Peyer's patch (tissue), 4 donors: ENCODE measurements around the gene ZC3H12D. TPM values are rescaled to one million over a fixed set of nuclear protein-coding genes. Genes with fewer than 3 reads are reported as not detected.

Source experiments
- DNase-seq, 3 donors: peaks; one replicate each; pipeline ENCODE4 v3.0.0-alpha.2; 2017 to 2019
- H3K27ac ChIP-seq, 4 donors: fragments of 200-600 bp; sonication (generic); one replicate each; pipeline ENCODE4 v1.5.1; 2016 to 2019
- H3K27me3 ChIP-seq, 2 donors: fragments of 200-600 bp; sonication (generic); one replicate each; pipeline ENCODE4 v1.5.1; 2019
- H3K36me3 ChIP-seq, 3 donors: fragments of 200-600 bp; sonication (generic); one replicate each; pipeline ENCODE4 v1.5.1; 2016 to 2019
- H3K4me1 ChIP-seq, 4 donors: fragments of 200-600 bp; sonication (generic); one replicate each; pipeline ENCODE4 v1.5.1; 2016 to 2019
- H3K4me3 ChIP-seq, 4 donors: fragments of 200-600 bp; sonication (generic); 1 replicate in 3 of 4; 2 replicates in 1 of 4; pipeline ENCODE4 v1.5.1; 2016 to 2019; ENCODE audit warnings: mild to moderate bottlenecking in 1 of 4
- H3K9me3 ChIP-seq, 4 donors: fragments of 200-600 bp; sonication (generic); one replicate each; pipeline ENCODE4 v1.5.1; 2016 to 2019; ENCODE audit warnings: mild to moderate bottlenecking in 1 of 4
- CTCF ChIP-seq, 6 experiments: fragments of 450-650 bp in 4 of 6; fragments of 200-600 bp in 2 of 6; sonication (generic) in 1 of 6; IDR thresholded peaks; one replicate each; pipeline ENCODE4 v1.5.1; 2017 to 2019; ENCODE audit warnings: antibody characterized with exemption in 6 of 6, mild to moderate bottlenecking in 3 of 6, moderate library complexity in 1 of 6
- POLR2A ChIP-seq, 2 donors: fragments of 450-650 bp; IDR thresholded peaks; one replicate each; pipeline ENCODE4 v1.5.1; 2017; ENCODE audit warnings: antibody characterized with exemption in 2 of 2, mild to moderate bottlenecking in 2 of 2, moderate library complexity in 2 of 2
- total RNA-seq, 4 donors: library from RNA; depleted of rRNA; stranded (reverse); fragments of >200 nt; gene quantifications; one replicate each; pipeline ENCODE4 v1.1.0, GENCODE V29; 2016

Gene ZC3H12D
- total RNA-seq, 4 donors from 2014 or later = 7.8 to 32.2 (median 18.5) TPM

GRCh38 chr6:149455031-149455732 is 29.6 kb downstream of the ZC3H12D start:
- no peak overlapping the region for H3K4me3 ChIP-seq
- DNase-seq = no peak
- H3K36me3 ChIP-seq = peaks cover 0 to 11% (median 0%) of the 10 kb centered on the region in 3 donors
- H3K27me3 ChIP-seq = no peaks in the 10 kb centered on the region
- peak overlapping the region in 3 of 4 donors; percentile 40 to 71 (median 47) for H3K27ac ChIP-seq
- no peak for TF ChIP-seq CTCF (IDR thresholded peaks at IDR 0.05)
- TF ChIP-seq POLR2A (IDR thresholded peaks at IDR 0.05) = no peak
- H3K9me3 ChIP-seq = no peaks in the 10 kb centered on the region
- H3K4me1 ChIP-seq = peaks cover 0 to 50% (median 8%) of the 10 kb centered on the region in 4 donors

- H3K4me3 ChIP-seq = no peak overlapping the region
Observed at GRCh38 chr6:149454346-149454848, 30.4 kb downstream of the ZC3H12D start.

GRCh38 chr6:149453597-149454345 is 31.0 kb downstream of the ZC3H12D start:
- DNase-seq = peak in 1 of 3 donors; percentile 37
- H3K9me3 ChIP-seq = no peaks in the 10 kb centered on the region
- TF ChIP-seq CTCF (IDR thresholded peaks at IDR 0.05) (no peak), POLR2A (IDR thresholded peaks at IDR 0.05) (no peak)
- H3K27me3 ChIP-seq = no peaks in the 10 kb centered on the region
- H3K27ac ChIP-seq = peak overlapping the region; percentile 5 to 71 (median 44)
- no peak overlapping the region for H3K4me3 ChIP-seq
- peaks cover 0 to 52% (median 8%) of the 10 kb centered on the region in 4 donors for H3K4me1 ChIP-seq
- no peaks in the 10 kb centered on the region for H3K36me3 ChIP-seq

More at GRCh38 chr6:149454346-149454848, 30.4 kb downstream of the ZC3H12D start:
- H3K27me3 ChIP-seq = no peaks in the 10 kb centered on the region
- no peak for TF ChIP-seq POLR2A (IDR thresholded peaks at IDR 0.05)
- TF ChIP-seq CTCF (IDR thresholded peaks at IDR 0.05) = no peak
- DNase-seq = peak in 2 of 3 donors; percentile 80 to 86
- H3K36me3 ChIP-seq = peaks cover 0 to 3% (median 0%) of the 10 kb centered on the region in 3 donors
- H3K4me1 ChIP-seq = peaks cover 0 to 52% (median 8%) of the 10 kb centered on the region in 4 donors
- no peaks in the 10 kb centered on the region for H3K9me3 ChIP-seq
- H3K27ac ChIP-seq = peak overlapping the region; percentile 5 to 71 (median 44)

GRCh38 chr6:149452037-149452939 is 32.5 kb downstream of the ZC3H12D start:
- H3K4me3 ChIP-seq = peak overlapping the region in 1 of 4 donors; percentile 52
- no peaks in the 10 kb centered on the region for H3K36me3 ChIP-seq
- TF ChIP-seq CTCF (IDR thresholded peaks at IDR 0.05) = no peak
- TF ChIP-seq POLR2A (IDR thresholded peaks at IDR 0.05) = no peak
- peaks cover 0 to 52% (median 8%) of the 10 kb centered on the region in 4 donors for H3K4me1 ChIP-seq
- H3K27me3 ChIP-seq = no peaks in the 10 kb centered on the region
- H3K27ac ChIP-seq = peak overlapping the region in 2 of 4 donors; percentile 66 to 70
- DNase-seq = no peak
- no peaks in the 10 kb centered on the region for H3K9me3 ChIP-seq
